GM12878 (cell line): ENCODE measurements around the gene CEP97. TPM values are rescaled to one million over a fixed set of nuclear protein-coding genes. Genes with fewer than 3 reads are reported as not detected.

Experiments used
- ATF2 ChIP-seq: IDR thresholded peaks from 2 replicates; pipeline ENCODE4 v1.6.1; 2012; ENCODE audit warnings: low read length, inconsistent platforms
- BCL11A ChIP-seq: IDR thresholded peaks from 2 replicates; pipeline ENCODE4 v1.6.1; 2011; ENCODE audit warnings: low read depth, low read length
- BHLHE40 ChIP-seq, 2 experiments: fragments of 450-650 bp in 1 of 2; IDR thresholded peaks; 2 replicates each; pipeline ENCODE4 v1.6.1; 2011 to 2017; ENCODE audit warnings: low read depth in 2 of 2, borderline replicate concordance in 1 of 2, improper control_type of control experiment in 1 of 2, low read length in 1 of 2, mild to moderate bottlenecking in 1 of 2
- CBFB ChIP-seq: IDR thresholded peaks from 2 replicates; pipeline ENCODE4 v1.6.1; 2016; ENCODE audit warnings: antibody characterized with exemption, low read depth
- CBX5 ChIP-seq: sonication (generic); IDR thresholded peaks from 2 replicates; pipeline ENCODE4 v1.6.1; 2016; ENCODE audit warnings: low read depth, moderate library complexity, mild to moderate bottlenecking, inconsistent platforms
- CEBPB ChIP-seq, 2 experiments: fragments of 150-350 bp in 1 of 2; IDR thresholded peaks; 2 replicates each; pipeline ENCODE4 v1.6.1; 2012 to 2014; ENCODE audit warnings: low read depth in 2 of 2, low read length in 2 of 2, borderline replicate concordance in 1 of 2, inconsistent platforms in 1 of 2
- CREB1 ChIP-seq: IDR thresholded peaks from 2 replicates; pipeline ENCODE4 v1.6.1; 2012; ENCODE audit warnings: low read depth, mild to moderate bottlenecking, inconsistent platforms
- EP300 ChIP-seq, 2 experiments: fragments of 150-350 bp in 1 of 2; IDR thresholded peaks; 2 replicates each; pipeline ENCODE4 v1.6.1; 2011 to 2012; ENCODE audit warnings: low read depth in 2 of 2, low read length in 2 of 2, borderline replicate concordance in 1 of 2, improper control_type of control experiment in 1 of 2, inconsistent platforms in 1 of 2; ENCODE audit not compliant: control insufficient read depth in 1 of 2
- GATAD2B ChIP-seq: fragments of 450-650 bp; conservative IDR thresholded peaks from 2 replicates; pipeline ENCODE4 v1.6.1; 2017; ENCODE audit warnings: low read depth, mild to moderate bottlenecking, moderate library complexity
- IRF4 ChIP-seq: IDR thresholded peaks from 2 replicates; pipeline ENCODE4 v1.6.1; 2011; ENCODE audit warnings: low read depth, low read length
- JUNB ChIP-seq: IDR thresholded peaks from 2 replicates; pipeline ENCODE4 v1.6.1; 2016; ENCODE audit warnings: antibody characterized with exemption, mild to moderate bottlenecking
- KDM1A ChIP-seq: fragments of 200-600 bp; sonication (generic); IDR thresholded peaks from 2 replicates; pipeline ENCODE4 v1.6.1; 2016; ENCODE audit warnings: borderline replicate concordance
- NR2F1 ChIP-seq: fragments of 450-650 bp; conservative IDR thresholded peaks from 2 replicates; pipeline ENCODE4 v1.6.1; 2017; ENCODE audit warnings: mild to moderate bottlenecking
- POLR2AphosphoS5 ChIP-seq: IDR thresholded peaks from 2 replicates; pipeline ENCODE4 v1.6.1; 2011; ENCODE audit warnings: mild to moderate bottlenecking, low read length, inconsistent platforms
- RAD51 ChIP-seq: fragments of 450-650 bp; IDR thresholded peaks from 2 replicates; pipeline ENCODE4 v1.6.1; 2016; ENCODE audit warnings: moderate library complexity, mild to moderate bottlenecking, inconsistent platforms
- SKIL ChIP-seq: fragments of 450-650 bp; IDR thresholded peaks from 2 replicates; pipeline ENCODE4 v1.6.1; 2017; ENCODE audit warnings: mild to moderate bottlenecking, low read depth, inconsistent platforms; ENCODE audit not compliant: poor library complexity, severe bottlenecking
- SMAD1 ChIP-seq: fragments of 450-650 bp; IDR thresholded peaks from 2 replicates; pipeline ENCODE4 v1.6.1; 2018; ENCODE audit warnings: mild to moderate bottlenecking, low read depth; ENCODE audit not compliant: partially characterized antibody
- TBL1XR1 ChIP-seq: IDR thresholded peaks from 2 replicates; pipeline ENCODE4 v1.6.1; 2012; ENCODE audit warnings: low read depth, low read length, improper control_type of control experiment
- ZBTB33 ChIP-seq: fragments of 450-650 bp; IDR thresholded peaks from 2 replicates; pipeline ENCODE4 v1.6.1; 2017; ENCODE audit warnings: mild to moderate bottlenecking
- ZNF217 ChIP-seq: fragments of 450-650 bp; IDR thresholded peaks from 2 replicates; pipeline ENCODE4 v1.6.1; 2017; ENCODE audit warnings: antibody characterized with exemption, mild to moderate bottlenecking
- ZNF24 ChIP-seq: fragments of 450-650 bp; IDR thresholded peaks from 2 replicates; pipeline ENCODE4 v1.6.1; 2017; ENCODE audit warnings: antibody characterized with exemption, mild to moderate bottlenecking
- ZNF622 ChIP-seq: fragments of 450-650 bp; IDR thresholded peaks from 2 replicates; pipeline ENCODE4 v1.6.1; 2017; ENCODE audit warnings: mild to moderate bottlenecking, inconsistent platforms
- ZNF687 ChIP-seq: fragments of 450-650 bp; IDR thresholded peaks from 2 replicates; pipeline ENCODE4 v1.6.1; 2017; ENCODE audit warnings: mild to moderate bottlenecking, moderate library complexity
- polyA plus RNA-seq, 11 experiments: library from polyadenylated mRNA; depleted of rRNA in 4 of 11; unstranded in 6 of 11; stranded (reverse) in 5 of 11; fragments of >200 nt; fragmentation: Nextera tagmentation in 4 of 11; fragmentation: Illumina TruSeq in 1 of 11; extraction: Ambion mirVana in 4 of 11; extraction: Trizol in 1 of 11; gene quantifications; 1 replicate in 1 of 11; 2 replicates in 10 of 11; pipeline versions ENCODE4 v1.2.1 to v1.2.3, GENCODE V29; 2011 to 2016; ENCODE audit warnings: inconsistent platforms in 2 of 11, missing spikeins in 2 of 11, low read depth in 1 of 11
- total RNA-seq, 4 experiments: library from RNA; depleted of rRNA in 3 of 4; stranded (reverse); fragments of >200 nt in 3 of 4; fragmentation: Illumina TruSeq in 1 of 4; extraction: Trizol in 1 of 4; gene quantifications; 2 replicates each; pipeline versions ENCODE4 v1.2.1 to v1.2.3, GENCODE V29; 2013 to 2021

Gene CEP97
- total and polyA plus RNA-seq, 10 of the 15 experiments (the other 5 are each of a cell fraction or from before 2014, with no cell fraction given): 1.9 to 13.7 (median 5.8) TPM

- TF ChIP-seq ZNF687 (no peak), ATF2 (peak; percentile 79), JUNB (peak; percentile 24; the same call in 1 of the 2 replicates), GATAD2B (peak; percentile 60; the same call in 1 of the 2 replicates), ZBTB33 (peak; percentile 70; the same call in 1 of the 2 replicates), SMAD1 (no peak), RAD51 (peak; percentile 49), SKIL (peak; percentile 98), ZNF622 (no peak), TBL1XR1 (0 out of 2 replicates have a peak, but pooled peaks have one; percentile 26), CBFB (peak; percentile 53; the same call in 1 of the 2 replicates), POLR2AphosphoS5 (no peak), CEBPB (IDR thresholded peaks at IDR 0.05; ENCODE audit: borderline replicate concordance in 1 of 2, low read depth in 2 of 2, low read length in 2 of 2) (no peak), CREB1 (peak; percentile 17; the same call in 1 of the 2 replicates), EP300 (IDR thresholded peaks at IDR 0.05; ENCODE audit: borderline replicate concordance in 1 of 2, control insufficient read depth in 1 of 2, low read depth in 2 of 2, low read length in 2 of 2) (peak; percentile 74 to 85; a peak in 2 of 4 replicates), NR2F1 (peak; percentile 71), BCL11A (peak; percentile 90), CBX5 (peak; percentile 97), IRF4 (peak; percentile 75; the same call in 1 of the 2 replicates), ZNF24 (peak; percentile 81; the same call in 1 of the 2 replicates), KDM1A (0 out of 2 replicates have a peak, but pooled peaks have one; percentile 11), BHLHE40 (IDR thresholded peaks at IDR 0.05; ENCODE audit: borderline replicate concordance in 1 of 2, low read depth in 2 of 2, low read length in 1 of 2) (peak; percentile 58 to 78), ZNF217 (peak; percentile 99)
Measured at GRCh38 chr3:101791778-101792177, 67.4 kb downstream of the CEP97 start (continued).
